ENCODE results near the gene HPSE.
A peak's percentile ranks its signal among the peaks of the same experiment; 100 is the strongest.

The HPSE gene

DNA sequence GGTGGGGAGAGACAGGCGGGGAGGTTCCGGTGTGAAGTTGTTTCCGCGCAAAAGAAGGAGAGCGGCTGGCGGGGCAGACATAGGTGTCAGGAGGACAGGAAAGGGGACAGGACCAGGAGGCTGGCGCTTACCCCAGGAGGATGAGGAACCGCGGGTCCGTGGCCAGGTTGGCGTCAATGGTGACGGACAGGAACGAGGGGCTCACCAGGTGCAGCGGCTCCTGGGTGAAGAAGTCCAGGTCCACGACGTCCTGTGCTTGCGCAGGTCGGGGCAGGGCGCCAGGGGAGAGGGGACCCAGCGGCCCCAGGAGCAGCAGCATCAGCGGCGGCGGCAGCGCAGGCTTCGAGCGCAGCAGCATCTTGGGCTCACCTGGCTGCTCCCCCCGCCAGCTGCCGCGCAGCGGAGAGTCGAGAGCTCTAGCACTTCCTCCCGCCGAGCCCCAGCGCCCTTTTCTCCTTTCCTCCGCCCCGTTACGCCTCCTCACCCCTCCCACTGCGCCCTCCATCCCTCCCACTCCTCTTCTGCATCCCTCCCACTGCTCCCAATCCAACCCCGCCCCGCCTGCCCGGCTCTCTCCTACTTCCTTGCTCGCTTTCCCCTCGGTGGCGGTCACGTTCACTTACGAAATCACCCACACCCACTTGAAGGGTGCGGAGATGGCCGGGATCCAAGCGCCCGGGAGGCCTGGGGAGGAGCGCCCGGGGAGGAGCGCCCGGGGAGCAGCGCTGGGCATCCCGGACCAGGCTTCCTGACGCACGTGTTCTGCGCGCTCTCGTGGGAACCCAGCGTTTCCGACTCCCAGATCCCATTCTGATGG lies at the start of gene HPSE:
TSS of gene HPSE (minus strand) at position 424 of the 817 bp plus-strand sequence. CDS start at position 358, 66 bp downstream.
- DNase-seq (ENCODE audit: low read depth, low spot score): peak; percentile 81

DNA sequence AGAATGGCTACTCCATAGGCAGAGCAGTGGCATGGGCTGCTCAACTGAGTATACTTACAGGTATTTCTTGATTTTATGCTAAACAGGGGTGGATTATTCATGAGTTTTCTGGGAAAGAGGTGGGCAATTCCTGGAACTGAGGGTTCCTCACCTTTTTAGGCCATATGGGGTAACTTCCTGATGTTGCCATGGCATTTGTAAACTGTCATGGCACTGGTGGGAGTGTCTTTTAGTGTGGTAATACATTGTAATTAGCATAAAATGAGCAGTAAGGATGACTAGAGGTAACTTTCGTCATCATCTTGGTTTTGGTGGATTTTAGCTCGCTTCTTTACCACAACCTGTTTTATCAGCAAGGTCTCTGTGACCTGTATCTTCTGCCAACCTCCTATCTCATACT lies 48.2 kb upstream of the HPSE start:
- DNase-seq (ENCODE audit: low read depth, low spot score): no peak

- DNase-seq (ENCODE audit: low read depth, low spot score): no peak
Observed at GRCh38 chr4:83381173-83381572, 46.5 kb upstream of the HPSE start.

DNA sequence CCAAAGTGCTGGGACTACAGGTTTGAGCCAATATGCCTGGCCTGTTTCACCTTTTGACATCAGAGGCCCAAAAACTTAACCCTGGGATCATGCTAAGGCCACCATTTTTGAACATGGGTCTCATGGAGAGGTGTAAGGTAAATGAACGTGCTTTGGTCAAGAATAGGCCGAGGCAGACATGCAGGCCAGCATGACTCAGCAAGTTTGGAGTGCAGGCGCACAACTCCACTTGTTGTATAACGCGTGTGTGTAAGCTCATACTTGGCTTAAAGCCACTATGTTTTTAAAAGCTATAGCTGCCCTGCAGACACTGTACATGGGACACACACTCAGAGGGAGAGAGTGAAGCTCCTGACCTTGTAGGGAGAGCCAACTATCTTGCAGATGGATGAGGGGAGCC lies 43.8 kb upstream of the HPSE start:
- DNase-seq (ENCODE audit: low read depth, low spot score): no peak

DNA sequence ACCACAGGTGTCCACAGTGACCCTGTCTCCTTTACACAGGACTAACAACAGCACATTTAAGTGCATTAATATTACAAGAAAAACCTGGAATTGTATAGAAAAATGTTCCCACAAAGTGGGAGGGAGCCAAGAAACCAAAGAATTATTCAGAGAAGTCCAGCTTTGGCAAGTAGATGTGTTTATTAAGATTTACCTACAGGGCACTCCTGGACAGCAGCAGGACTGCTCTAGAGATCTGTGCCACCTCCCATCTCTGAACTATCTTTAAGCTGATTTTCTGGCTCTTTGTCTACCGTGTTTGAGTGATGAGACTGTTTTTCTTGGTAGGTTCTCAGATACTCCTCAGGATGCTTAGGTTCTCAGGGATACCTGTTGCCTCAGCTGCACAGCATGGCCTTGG lies 38.3 kb upstream of the HPSE start:
- no peak for DNase-seq (ENCODE audit: low read depth, low spot score)

- no peak for DNase-seq (ENCODE audit: low read depth, low spot score)
Observed at GRCh38 chr4:83371936-83372335, 37.3 kb upstream of the HPSE start.

DNA sequence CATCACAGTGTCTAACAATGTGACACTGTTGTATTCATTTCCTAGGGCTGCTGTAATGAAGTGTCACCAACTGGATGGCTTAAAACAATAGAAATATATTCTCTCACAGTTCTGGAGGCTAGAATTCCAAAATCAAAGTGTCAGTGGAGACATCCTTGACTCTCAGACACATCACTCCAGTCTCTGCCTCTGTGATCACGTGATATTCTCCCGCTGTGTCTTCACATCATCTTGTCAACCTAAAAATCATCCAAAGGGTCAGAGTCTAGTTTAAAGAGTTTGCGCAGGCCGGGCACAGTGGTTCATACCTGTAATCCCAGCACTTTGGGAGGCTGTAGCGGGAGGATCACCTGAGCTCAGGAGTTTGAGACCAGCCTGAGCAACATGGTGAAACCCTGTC lies 36.6 kb upstream of the HPSE start:
- no peak for DNase-seq (ENCODE audit: low read depth, low spot score)

- peak; percentile 39 for DNase-seq (ENCODE audit: low read depth, low spot score)
Observed at GRCh38 chr4:83370640-83370906, 35.9 kb upstream of the HPSE start.

DNA sequence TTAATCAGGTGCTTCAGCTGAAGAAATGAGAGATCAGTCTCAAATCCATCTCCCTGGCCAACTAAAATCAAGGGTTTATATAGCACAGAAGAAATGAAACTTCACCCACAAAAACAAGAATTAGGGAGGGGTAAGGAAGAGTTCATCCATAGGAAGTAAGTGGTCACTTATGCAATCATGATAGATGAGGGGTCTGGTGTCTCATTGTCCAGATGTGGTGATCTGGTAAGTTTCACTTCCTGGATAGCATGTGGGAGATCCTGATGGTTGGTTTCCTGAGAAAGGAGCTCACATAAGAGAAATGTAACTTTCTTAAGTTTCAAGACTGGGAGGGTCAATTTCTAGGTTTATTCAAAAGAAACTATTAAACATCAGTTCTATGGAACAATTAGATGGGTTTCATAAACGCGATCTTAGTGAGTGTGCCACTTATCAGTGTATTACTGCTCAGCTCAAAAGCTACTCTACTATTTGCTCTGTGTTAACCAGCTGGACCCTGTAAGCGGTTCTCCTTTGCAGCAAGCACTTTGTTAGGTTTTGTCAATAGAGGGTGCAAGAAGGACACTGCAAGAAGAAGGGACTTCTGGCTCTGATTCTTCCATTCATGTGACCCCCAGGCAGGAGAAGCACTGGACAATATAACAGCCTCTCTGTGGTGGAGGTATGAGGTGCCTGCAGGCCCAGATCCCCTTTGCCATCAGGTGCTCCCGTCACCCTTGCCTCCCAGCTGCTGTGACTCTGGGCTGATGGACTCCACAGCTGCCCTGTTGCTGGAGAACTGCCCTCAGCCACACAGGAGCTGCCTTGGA lies 35.4 kb upstream of the HPSE start:
- DNase-seq (ENCODE audit: low read depth, low spot score): no peak

DNA sequence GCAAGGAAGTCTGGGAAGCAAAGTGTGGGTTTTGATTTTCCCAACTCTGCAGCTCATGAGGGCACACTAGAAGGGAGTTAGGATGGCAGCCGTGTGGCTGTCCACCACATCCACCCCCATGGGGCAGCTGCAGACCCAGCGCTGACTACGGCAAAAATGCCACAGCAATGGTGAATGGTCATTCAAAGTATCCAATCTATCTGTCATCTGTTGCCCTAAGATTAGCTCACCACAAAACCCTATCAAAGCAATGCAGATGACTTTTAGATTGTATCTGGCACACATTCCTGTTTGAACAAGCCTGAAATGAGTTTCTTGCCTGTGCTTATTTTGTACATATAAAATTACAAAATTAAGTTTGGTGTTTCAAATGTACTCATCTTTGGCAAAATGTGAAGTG lies 29.7 kb upstream of the HPSE start:
- DNase-seq (ENCODE audit: low read depth, low spot score): peak; percentile 33

- DNase-seq (ENCODE audit: low read depth, low spot score): peak; percentile 50
Observed at GRCh38 chr4:83362492-83363329, 28.1 kb upstream of the HPSE start.

DNA sequence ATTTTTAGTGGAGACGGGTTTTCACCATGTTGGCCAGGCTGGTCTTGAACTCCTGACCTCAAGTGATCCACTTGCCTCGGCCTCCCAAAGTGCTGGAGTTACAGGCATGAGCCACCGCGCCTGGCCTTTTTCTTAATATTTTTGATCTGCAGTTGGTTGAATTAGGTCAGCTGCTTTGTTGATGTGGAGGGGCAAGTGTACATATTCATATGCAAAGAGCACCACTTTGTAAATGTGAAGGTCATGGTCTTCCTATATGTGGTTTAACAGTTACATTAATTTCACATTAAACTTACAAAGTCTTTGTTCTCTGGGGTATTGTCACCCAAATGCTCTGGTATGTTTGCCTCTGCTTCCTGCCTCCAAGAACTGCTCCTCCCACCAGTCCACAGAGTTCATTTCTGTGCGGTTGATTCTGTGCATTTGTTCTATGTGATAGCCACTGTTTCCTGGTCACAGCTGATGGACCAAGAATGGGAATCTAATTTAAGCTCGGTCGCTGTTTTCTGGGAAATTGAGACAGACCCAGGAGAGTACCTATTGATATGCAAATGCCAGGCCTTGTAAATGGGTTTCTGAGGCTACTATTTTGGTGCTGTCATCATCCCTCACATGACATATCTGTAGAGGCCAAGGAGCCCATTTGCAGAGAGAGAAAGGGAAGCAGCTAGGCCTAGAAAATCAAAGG lies 26.9 kb upstream of the HPSE start:
- DNase-seq (ENCODE audit: low read depth, low spot score): peak; percentile 46

DNA sequence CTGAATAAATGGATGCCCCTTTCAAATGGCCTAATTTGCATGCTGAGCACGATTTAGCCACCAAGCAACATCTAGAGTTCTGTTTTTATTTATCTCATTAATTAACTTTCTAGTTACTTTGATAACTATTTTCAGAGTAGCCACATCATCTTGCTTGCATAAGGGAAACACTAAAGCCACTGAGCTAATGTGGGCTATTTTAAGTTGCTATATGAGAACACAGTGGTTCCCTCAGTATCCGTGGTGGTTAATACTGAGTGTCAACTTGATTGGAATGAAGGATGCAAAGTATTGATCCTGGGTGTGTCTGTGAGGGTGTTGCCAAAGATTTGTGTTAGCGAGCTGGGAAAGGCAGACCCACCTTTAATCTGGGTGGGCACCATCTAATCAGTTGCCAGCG lies 25.4 kb upstream of the HPSE start:
- DNase-seq (ENCODE audit: low read depth, low spot score): no peak

DNA sequence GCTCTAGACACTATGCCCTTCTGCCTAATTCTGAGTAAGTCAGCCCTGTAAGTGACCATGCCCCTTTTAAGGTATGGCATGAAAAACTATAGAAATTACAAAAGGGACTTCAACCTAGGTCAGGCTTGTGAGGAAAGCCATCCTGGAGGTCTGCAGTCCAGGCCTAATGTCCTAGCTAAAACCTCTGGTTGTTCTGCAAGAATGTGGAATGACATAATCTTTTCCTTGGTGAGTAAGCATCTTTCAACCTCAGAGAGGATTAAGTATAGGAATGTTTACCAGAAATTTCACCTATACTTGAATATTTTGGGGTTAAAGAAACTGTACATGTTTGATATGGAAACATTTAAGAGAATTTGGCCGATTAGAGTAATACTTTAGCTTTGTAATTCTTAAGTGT lies 23.8 kb upstream of the HPSE start:
- DNase-seq (ENCODE audit: low read depth, low spot score): peak; percentile 84

- peak; percentile 94 for DNase-seq (ENCODE audit: low read depth, low spot score)
Observed at GRCh38 chr4:83356899-83357661, 22.4 kb upstream of the HPSE start.

GRCh38 chr4:83353516-83353915 lies 18.9 kb upstream of the HPSE start:
- DNase-seq (ENCODE audit: low read depth, low spot score): no peak

DNA sequence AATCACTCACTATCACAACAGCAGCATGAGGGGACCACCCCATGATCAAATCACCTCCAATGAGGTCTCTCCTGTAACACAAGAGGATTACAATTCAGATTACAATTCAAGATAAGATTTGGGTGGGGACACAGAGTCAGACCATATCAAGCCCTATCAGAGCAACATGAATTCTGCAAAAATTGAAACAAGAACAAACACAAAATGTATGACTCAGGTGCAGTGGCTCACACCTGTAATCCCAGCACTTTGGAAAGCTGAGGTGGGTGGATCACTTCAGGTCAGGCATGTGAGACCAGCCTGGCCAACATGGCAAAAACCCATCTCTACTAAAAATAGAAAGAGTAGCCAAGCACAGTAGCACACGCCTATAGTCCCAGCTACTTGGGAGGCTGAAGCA lies 13.4 kb upstream of the HPSE start:
- no peak for DNase-seq (ENCODE audit: low read depth, low spot score)

DNA sequence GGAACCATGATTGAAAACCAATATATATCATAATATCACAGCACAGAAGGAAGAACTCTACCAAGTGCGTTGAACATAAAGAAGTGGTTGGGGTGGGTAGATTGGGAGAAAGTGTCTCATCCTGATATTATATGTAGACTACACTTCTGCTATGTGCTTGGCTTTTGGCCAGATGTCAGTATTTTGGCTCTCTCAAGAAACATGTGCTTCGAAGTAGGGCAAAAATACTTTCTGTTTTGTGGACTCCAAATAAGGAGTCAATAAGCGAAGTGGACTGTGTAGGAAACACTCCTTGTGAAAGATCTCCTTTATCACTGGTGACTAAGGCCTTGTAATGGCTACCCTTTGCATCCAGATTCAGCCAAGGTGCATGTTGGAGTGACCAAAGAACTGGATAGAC lies 7.8 kb upstream of the HPSE start:
- DNase-seq (ENCODE audit: low read depth, low spot score): no peak

- no peak for DNase-seq (ENCODE audit: low read depth, low spot score)
Observed at GRCh38 chr4:83340692-83341343, 6.2 kb upstream of the HPSE start.

GRCh38 chr4:83339573-83339972 lies 4.9 kb upstream of the HPSE start:
- DNase-seq (ENCODE audit: low read depth, low spot score): no peak

Measured in astrocyte of the hippocampus (primary cell).